Medulla oblongata (tissue), 1 donor: ENCODE measurements around the gene CD93.
A peak's percentile ranks its signal among the peaks of the same experiment; 100 is the strongest.

Experiments used
- DNase-seq: peaks from one replicate; pipeline ENCODE4 v3.0.0-alpha.2; 2015; ENCODE audit errors: extremely low spot score

CD93 gene

GRCh38 chr20:23099791-23100719, 13.9 kb upstream of the CD93 start:
- DNase-seq, result no peak

- no peak for DNase-seq
Measured at GRCh38 chr20:23097636-23098580, 11.8 kb upstream of the CD93 start.

GRCh38 chr20:23096986-23097520, 10.9 kb upstream of the CD93 start:
- DNase-seq, result no peak

- no peak for DNase-seq
Measured at GRCh38 chr20:23096097-23096496, 10.0 kb upstream of the CD93 start.

- no peak for DNase-seq
Measured at GRCh38 chr20:23095499-23095898, 9.4 kb upstream of the CD93 start.

- no peak for DNase-seq
Measured at GRCh38 chr20:23094927-23095326, 8.8 kb upstream of the CD93 start.

- no peak for DNase-seq
Measured at GRCh38 chr20:23094213-23094896, 8.2 kb upstream of the CD93 start.

- no peak for DNase-seq
Measured at GRCh38 chr20:23093613-23094012, 7.5 kb upstream of the CD93 start.

- no peak for DNase-seq
Measured at GRCh38 chr20:23092861-23093495, 6.9 kb upstream of the CD93 start.

- no peak for DNase-seq
Measured at GRCh38 chr20:23092384-23092756, 6.2 kb upstream of the CD93 start.

GRCh38 chr20:23091721-23092383, 5.7 kb upstream of the CD93 start:
- no peak for DNase-seq

- no peak for DNase-seq
Measured at GRCh38 chr20:23090878-23091277, 4.8 kb upstream of the CD93 start.

GRCh38 chr20:23090147-23090546, 4.0 kb upstream of the CD93 start:
- no peak for DNase-seq

GRCh38 chr20:23088866-23089265, 2.7 kb upstream of the CD93 start:
- DNase-seq, result no peak

- peak; percentile 12 for DNase-seq
Measured at GRCh38 chr20:23087587-23088251, 1.6 kb upstream of the CD93 start.

- peak; percentile 42 for DNase-seq
Measured at GRCh38 chr20:23086931-23087411, 847 bp upstream of the CD93 start.

- no peak for DNase-seq
Measured at GRCh38 chr20:23085436-23086055, 578 bp downstream of the CD93 start.

GRCh38 chr20:23084845-23085365, 1.2 kb downstream of the CD93 start:
- DNase-seq, result no peak

GRCh38 chr20:23084282-23084844, 1.8 kb downstream of the CD93 start:
- DNase-seq, result no peak
